RWPE2 (cell line): Measurements from ENCODE around the gene PGBD5.

ENCODE experiments used
- ATAC-seq: fragments of 200-7000 bp; cut with Tn5 transposase; 3 replicates; pipeline ENCODE4 v1.9.1; 2021; ENCODE audit warnings: low read depth
- DNase-seq: peaks from one replicate; pipeline ENCODE4 v3.0.0-alpha.2; 2020; ENCODE audit warnings: low spot score
- H3K27ac ChIP-seq: fragments of 450-650 bp; 2 replicates; pipeline ENCODE4 v1.5.1; 2017; ENCODE audit warnings: mild to moderate bottlenecking; ENCODE audit not compliant: poor library complexity, severe bottlenecking
- H3K27me3 ChIP-seq: fragments of 250-450 bp; sonication (Bioruptor Pico); 2 replicates; pipeline ENCODE4 v1.5.1; 2021; ENCODE audit warnings: mild to moderate bottlenecking, moderate library complexity; ENCODE audit not compliant: insufficient read depth, poor library complexity, severe bottlenecking
- H3K36me3 ChIP-seq: fragments of 250-450 bp; sonication (Bioruptor Pico); 2 replicates; pipeline ENCODE4 v1.5.1; 2020; ENCODE audit warnings: low read depth, mild to moderate bottlenecking, moderate library complexity
- H3K4me1 ChIP-seq: fragments of 250-450 bp; sonication (Bioruptor Pico); 2 replicates; pipeline ENCODE4 v1.5.1; 2021; ENCODE audit warnings: mild to moderate bottlenecking, moderate library complexity; ENCODE audit not compliant: insufficient read depth, poor library complexity, severe bottlenecking
- H3K4me3 ChIP-seq: fragments of 250-450 bp; sonication (Bioruptor Pico); 2 replicates; pipeline ENCODE4 v1.5.1; 2021; ENCODE audit warnings: mild to moderate bottlenecking, moderate library complexity; ENCODE audit not compliant: severe bottlenecking
- H3K9me3 ChIP-seq: fragments of 250-450 bp; sonication (Bioruptor Pico); 2 replicates; pipeline ENCODE4 v1.5.1; 2021; ENCODE audit warnings: mild to moderate bottlenecking, moderate library complexity; ENCODE audit not compliant: severe bottlenecking
- CTCF ChIP-seq: fragments of 450-650 bp; IDR thresholded peaks from one replicate; pipeline ENCODE4 v1.5.1; 2017; ENCODE audit warnings: mild to moderate bottlenecking, moderate library complexity; ENCODE audit not compliant: poor library complexity, severe bottlenecking

The PGBD5 gene

GRCh38 chr1:230274254-230274653, 151.9 kb downstream of the PGBD5 start:
- DNase-seq: no peak
- Histone ChIP-seq H3K9me3 (no peaks in the 10 kb centered on the region), H3K27me3 (no peaks in the 10 kb centered on the region), H3K4me1 (no peaks in the 10 kb centered on the region), H3K4me3 (no peak overlapping the region), H3K27ac (no peak overlapping the region), H3K36me3 (peaks cover 12% of the 10 kb centered on the region)
- TF ChIP-seq CTCF: no peak
- no peak for ATAC-seq

GRCh38 chr1:230273141-230273710, 152.9 kb downstream of the PGBD5 start:
- no peak for ATAC-seq
- Histone ChIP-seq H3K4me3 (no peak overlapping the region), H3K4me1 (no peaks in the 10 kb centered on the region), H3K27me3 (no peaks in the 10 kb centered on the region), H3K9me3 (no peaks in the 10 kb centered on the region), H3K27ac (no peak overlapping the region), H3K36me3 (peaks cover 12% of the 10 kb centered on the region)
- no peak for DNase-seq
- no peak for TF ChIP-seq CTCF

DNA sequence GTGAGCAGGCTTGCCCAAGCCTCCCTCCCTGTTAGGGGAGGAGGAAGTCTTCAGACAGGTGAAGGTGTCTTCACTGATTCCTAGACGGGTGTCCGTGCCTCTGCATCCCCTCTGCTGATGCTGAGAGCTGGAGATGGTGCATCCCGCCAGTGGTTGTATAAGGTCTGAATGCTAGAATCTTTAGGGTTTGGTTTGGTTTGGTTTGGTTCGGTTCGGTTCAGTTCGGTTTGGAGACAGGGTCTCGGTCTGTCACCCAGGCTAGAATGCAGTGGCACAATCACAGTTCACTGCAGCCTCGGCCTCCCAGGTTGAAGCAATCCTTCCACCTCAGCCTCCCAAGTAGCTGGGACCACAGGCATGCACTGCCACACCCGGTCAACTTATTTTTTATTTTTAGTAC, 153.6 kb downstream of the PGBD5 start:
- no peaks in the 10 kb centered on the region for H3K4me1 ChIP-seq
- H3K27ac ChIP-seq: no peak overlapping the region
- ATAC-seq (no peak), DNase-seq (no peak)
- TF ChIP-seq CTCF: no peak
- H3K9me3 ChIP-seq: no peaks in the 10 kb centered on the region
- H3K36me3 ChIP-seq: peaks cover 12% of the 10 kb centered on the region
- no peak overlapping the region for H3K4me3 ChIP-seq
- H3K27me3 ChIP-seq: no peaks in the 10 kb centered on the region

GRCh38 chr1:230271300-230272035, 154.7 kb downstream of the PGBD5 start:
- Histone ChIP-seq H3K36me3 (peaks cover 12% of the 10 kb centered on the region), H3K9me3 (no peaks in the 10 kb centered on the region), H3K27me3 (no peaks in the 10 kb centered on the region), H3K4me1 (no peaks in the 10 kb centered on the region), H3K4me3 (no peak overlapping the region), H3K27ac (no peak overlapping the region)
- DNase-seq: no peak
- no peak for ATAC-seq
- no peak for TF ChIP-seq CTCF
